ENCODE results near the gene KCNQ1. TPM values are rescaled to one million over a fixed set of nuclear protein-coding genes. Genes with fewer than 3 reads are reported as not detected.

Gene KCNQ1
- total RNA-seq, 4 donors from 2014 or later = 3.2 to 12.7 (median 5.5) TPM

- no peak for TF ChIP-seq CTCF (IDR thresholded peaks at IDR 0.05; ENCODE audit: low read depth)
Observed at GRCh38 chr11:2801711-2802388, 357.0 kb downstream of the KCNQ1 start.

GRCh38 chr11:2802389-2803185, 357.8 kb downstream of the KCNQ1 start:
- no peak for TF ChIP-seq CTCF (IDR thresholded peaks at IDR 0.05; ENCODE audit: low read depth)

- no peak for TF ChIP-seq CTCF (IDR thresholded peaks at IDR 0.05; ENCODE audit: low read depth)
Observed at GRCh38 chr11:2803186-2804091, 358.6 kb downstream of the KCNQ1 start.

- no peak for TF ChIP-seq CTCF (IDR thresholded peaks at IDR 0.05; ENCODE audit: low read depth)
Observed at GRCh38 chr11:2804189-2804588, 359.4 kb downstream of the KCNQ1 start.

GRCh38 chr11:2804701-2805387, 360.0 kb downstream of the KCNQ1 start:
- no peak for TF ChIP-seq CTCF (IDR thresholded peaks at IDR 0.05; ENCODE audit: low read depth)

- no peak for TF ChIP-seq CTCF (IDR thresholded peaks at IDR 0.05; ENCODE audit: low read depth)
Observed at GRCh38 chr11:2805388-2806056, 360.7 kb downstream of the KCNQ1 start.
